ENCODE results near the gene TSC2. TPM values are rescaled to one million over a fixed set of nuclear protein-coding genes. Genes with fewer than 3 reads are reported as not detected.

The TSC2 gene
- total and polyA plus RNA-seq, 2 of the 13 experiments (the other 11 are each of a cell fraction or from before 2014, with no cell fraction given): 19.6 to 40.4 TPM

GRCh38 chr16:2039274-2040031, 8.3 kb upstream of the TSC2 start (continued):
- TF ChIP-seq, protein P1, sequence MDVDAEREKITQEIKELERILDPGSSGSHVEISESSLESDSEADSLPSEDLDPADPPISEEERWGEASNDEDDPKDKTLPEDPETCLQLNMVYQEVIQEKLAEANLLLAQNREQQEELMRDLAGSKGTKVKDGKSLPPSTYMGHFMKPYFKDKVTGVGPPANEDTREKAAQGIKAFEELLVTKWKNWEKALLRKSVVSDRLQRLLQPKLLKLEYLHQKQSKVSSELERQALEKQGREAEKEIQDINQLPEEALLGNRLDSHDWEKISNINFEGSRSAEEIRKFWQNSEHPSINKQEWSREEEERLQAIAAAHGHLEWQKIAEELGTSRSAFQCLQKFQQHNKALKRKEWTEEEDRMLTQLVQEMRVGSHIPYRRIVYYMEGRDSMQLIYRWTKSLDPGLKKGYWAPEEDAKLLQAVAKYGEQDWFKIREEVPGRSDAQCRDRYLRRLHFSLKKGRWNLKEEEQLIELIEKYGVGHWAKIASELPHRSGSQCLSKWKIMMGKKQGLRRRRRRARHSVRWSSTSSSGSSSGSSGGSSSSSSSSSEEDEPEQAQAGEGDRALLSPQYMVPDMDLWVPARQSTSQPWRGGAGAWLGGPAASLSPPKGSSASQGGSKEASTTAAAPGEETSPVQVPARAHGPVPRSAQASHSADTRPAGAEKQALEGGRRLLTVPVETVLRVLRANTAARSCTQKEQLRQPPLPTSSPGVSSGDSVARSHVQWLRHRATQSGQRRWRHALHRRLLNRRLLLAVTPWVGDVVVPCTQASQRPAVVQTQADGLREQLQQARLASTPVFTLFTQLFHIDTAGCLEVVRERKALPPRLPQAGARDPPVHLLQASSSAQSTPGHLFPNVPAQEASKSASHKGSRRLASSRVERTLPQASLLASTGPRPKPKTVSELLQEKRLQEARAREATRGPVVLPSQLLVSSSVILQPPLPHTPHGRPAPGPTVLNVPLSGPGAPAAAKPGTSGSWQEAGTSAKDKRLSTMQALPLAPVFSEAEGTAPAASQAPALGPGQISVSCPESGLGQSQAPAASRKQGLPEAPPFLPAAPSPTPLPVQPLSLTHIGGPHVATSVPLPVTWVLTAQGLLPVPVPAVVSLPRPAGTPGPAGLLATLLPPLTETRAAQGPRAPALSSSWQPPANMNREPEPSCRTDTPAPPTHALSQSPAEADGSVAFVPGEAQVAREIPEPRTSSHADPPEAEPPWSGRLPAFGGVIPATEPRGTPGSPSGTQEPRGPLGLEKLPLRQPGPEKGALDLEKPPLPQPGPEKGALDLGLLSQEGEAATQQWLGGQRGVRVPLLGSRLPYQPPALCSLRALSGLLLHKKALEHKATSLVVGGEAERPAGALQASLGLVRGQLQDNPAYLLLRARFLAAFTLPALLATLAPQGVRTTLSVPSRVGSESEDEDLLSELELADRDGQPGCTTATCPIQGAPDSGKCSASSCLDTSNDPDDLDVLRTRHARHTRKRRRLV (CRISPR knock-in tag; IDR thresholded peaks at IDR 0.05): no peak
- TF ChIP-seq, protein P2, sequence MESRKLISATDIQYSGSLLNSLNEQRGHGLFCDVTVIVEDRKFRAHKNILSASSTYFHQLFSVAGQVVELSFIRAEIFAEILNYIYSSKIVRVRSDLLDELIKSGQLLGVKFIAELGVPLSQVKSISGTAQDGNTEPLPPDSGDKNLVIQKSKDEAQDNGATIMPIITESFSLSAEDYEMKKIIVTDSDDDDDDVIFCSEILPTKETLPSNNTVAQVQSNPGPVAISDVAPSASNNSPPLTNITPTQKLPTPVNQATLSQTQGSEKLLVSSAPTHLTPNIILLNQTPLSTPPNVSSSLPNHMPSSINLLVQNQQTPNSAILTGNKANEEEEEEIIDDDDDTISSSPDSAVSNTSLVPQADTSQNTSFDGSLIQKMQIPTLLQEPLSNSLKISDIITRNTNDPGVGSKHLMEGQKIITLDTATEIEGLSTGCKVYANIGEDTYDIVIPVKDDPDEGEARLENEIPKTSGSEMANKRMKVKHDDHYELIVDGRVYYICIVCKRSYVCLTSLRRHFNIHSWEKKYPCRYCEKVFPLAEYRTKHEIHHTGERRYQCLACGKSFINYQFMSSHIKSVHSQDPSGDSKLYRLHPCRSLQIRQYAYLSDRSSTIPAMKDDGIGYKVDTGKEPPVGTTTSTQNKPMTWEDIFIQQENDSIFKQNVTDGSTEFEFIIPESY (CRISPR knock-in tag; IDR thresholded peaks at IDR 0.05): 0 out of 2 replicates have a peak, but pooled peaks have one; percentile 11
- TF ChIP-seq, protein P3, sequence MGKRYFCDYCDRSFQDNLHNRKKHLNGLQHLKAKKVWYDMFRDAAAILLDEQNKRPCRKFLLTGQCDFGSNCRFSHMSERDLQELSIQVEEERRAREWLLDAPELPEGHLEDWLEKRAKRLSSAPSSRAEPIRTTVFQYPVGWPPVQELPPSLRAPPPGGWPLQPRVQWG (CRISPR knock-in tag; IDR thresholded peaks at IDR 0.05; ENCODE audit: borderline replicate concordance, low read depth): no peak
- TF ChIP-seq PHF5A (CRISPR knock-in tag; IDR thresholded peaks at IDR 0.05; ENCODE audit: low read depth, unreplicated experiment): peak; percentile 87
- TF ChIP-seq MLX (CRISPR knock-in tag; IDR thresholded peaks at IDR 0.05): 0 out of 2 replicates have a peak, but pooled peaks have one; percentile 45
- TF ChIP-seq HIC2 (CRISPR knock-in tag; IDR thresholded peaks at IDR 0.05; ENCODE audit: low read depth): peak; percentile 99
- TF ChIP-seq ZNF577 (CRISPR knock-in tag; IDR thresholded peaks at IDR 0.05; ENCODE audit: borderline replicate concordance, low read depth): no peak
- TF ChIP-seq ZNF639 (CRISPR knock-in tag; conservative IDR thresholded peaks at IDR 0.05): no peak
- no peak for TF ChIP-seq ZNF446 (CRISPR knock-in tag; IDR thresholded peaks at IDR 0.05)
- TF ChIP-seq, protein P4, sequence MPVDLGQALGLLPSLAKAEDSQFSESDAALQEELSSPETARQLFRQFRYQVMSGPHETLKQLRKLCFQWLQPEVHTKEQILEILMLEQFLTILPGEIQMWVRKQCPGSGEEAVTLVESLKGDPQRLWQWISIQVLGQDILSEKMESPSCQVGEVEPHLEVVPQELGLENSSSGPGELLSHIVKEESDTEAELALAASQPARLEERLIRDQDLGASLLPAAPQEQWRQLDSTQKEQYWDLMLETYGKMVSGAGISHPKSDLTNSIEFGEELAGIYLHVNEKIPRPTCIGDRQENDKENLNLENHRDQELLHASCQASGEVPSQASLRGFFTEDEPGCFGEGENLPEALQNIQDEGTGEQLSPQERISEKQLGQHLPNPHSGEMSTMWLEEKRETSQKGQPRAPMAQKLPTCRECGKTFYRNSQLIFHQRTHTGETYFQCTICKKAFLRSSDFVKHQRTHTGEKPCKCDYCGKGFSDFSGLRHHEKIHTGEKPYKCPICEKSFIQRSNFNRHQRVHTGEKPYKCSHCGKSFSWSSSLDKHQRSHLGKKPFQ (CRISPR knock-in tag; IDR thresholded peaks at IDR 0.05; ENCODE audit: insufficient replicate concordance): peak; percentile 30
- peak; percentile 65 for TF ChIP-seq ZFX (CRISPR knock-in tag; IDR thresholded peaks at IDR 0.05; ENCODE audit: low read depth)
- TF ChIP-seq ZNF10 (CRISPR knock-in tag; IDR thresholded peaks at IDR 0.05; ENCODE audit: borderline replicate concordance, low read depth): no peak
- no peak for TF ChIP-seq IKZF1 (IDR thresholded peaks at IDR 0.05)
- TF ChIP-seq YEATS4 (CRISPR knock-in tag; IDR thresholded peaks at IDR 0.05; ENCODE audit: borderline replicate concordance): peak; percentile 54
- 0 out of 2 replicates have a peak, but pooled peaks have one; percentile 50 for TF ChIP-seq KLF11 (CRISPR knock-in tag; IDR thresholded peaks at IDR 0.05)
